Purkinje cell (primary cell): Measurements from ENCODE around the gene RHOF. TPM values are rescaled to one million over a fixed set of nuclear protein-coding genes. Genes with fewer than 3 reads are reported as not detected.

Experiments
- polyA plus RNA-seq: library from polyadenylated mRNA; unstranded; fragments of >200 nt; fragmentation: Nextera tagmentation; gene quantifications from 2 replicates; pipeline ENCODE4 v1.2.1, GENCODE V29; 2014

RHOF gene
- polyA plus RNA-seq = 1.5 and 3.1 TPM in 2 replicates

GRCh38 chr12:121793440-121793837 is at the start of gene RHOF:
Gene RHOF, minus strand, starts transcription at chr12:121793688. Its CDS starts 55 bp downstream, at chr12:121793633.

GRCh38 chr12:121803861-121804416 is 10.5 kb upstream of the RHOF start, which contains the start of gene SETD1B:
Gene SETD1B, plus strand, starts transcription at chr12:121804009. Its CDS starts 729 bp downstream, at chr12:121804738.

Other genes with a start within 250 kb of the RHOF start
- 3.7 and 6.0 TPM in 2 replicates for gene KDM2B, start 212.7 kb downstream of the RHOF start, polyA plus RNA-seq
- gene ORAI1, start 167.2 kb downstream of the RHOF start, polyA plus RNA-seq = 0.95 TPM in 1 of 2 replicates, not detected in the other
- gene MORN3, start 124.0 kb downstream of the RHOF start, polyA plus RNA-seq = 0.27 and 1.4 TPM in 2 replicates
- 8.1 and 8.3 TPM in 2 replicates for gene TMEM120B, start 80.9 kb downstream of the RHOF start, polyA plus RNA-seq
- gene SETD1B, start 10.3 kb upstream of the RHOF start, polyA plus RNA-seq = 1.1 and 1.2 TPM in 2 replicates
- gene HPD, start 65.2 kb upstream of the RHOF start, polyA plus RNA-seq = not detected in 2 replicates
- gene PSMD9, start 95.1 kb upstream of the RHOF start, polyA plus RNA-seq = 20.5 and 35.4 TPM in 2 replicates
- 3.4 and 7.0 TPM in 2 replicates for gene CFAP251, start 124.9 kb upstream of the RHOF start, polyA plus RNA-seq
- gene BCL7A, start 228.2 kb upstream of the RHOF start, polyA plus RNA-seq = 4.0 and 6.4 TPM in 2 replicates